H1 (cell line): Measurements from ENCODE around the gene SLC2A13.

Experiments
- CEBPB ChIP-seq: IDR thresholded peaks from 2 replicates; pipeline ENCODE4 v1.6.1; 2012; ENCODE audit warnings: low read depth, low read length
- CTCF ChIP-seq, 3 experiments: IDR thresholded peaks; 1 replicate in 2 of 3; 2 replicates in 1 of 3; pipeline versions ENCODE4 v1.5.1 to v1.6.1; 2011; ENCODE audit warnings: low read length in 3 of 3, mild to moderate bottlenecking in 3 of 3, inconsistent platforms in 2 of 3, low read depth in 1 of 3, moderate library complexity in 1 of 3; ENCODE audit not compliant: insufficient read depth in 1 of 3; ENCODE audit errors: control extremely low read depth in 1 of 3
- EZH2 ChIP-seq: fragments of 200-600 bp; sonication (generic); IDR thresholded peaks from 2 replicates; pipeline ENCODE4 v1.7.1; 2012; ENCODE audit warnings: low read depth, mild to moderate bottlenecking, moderate library complexity, low read length, inconsistent platforms; ENCODE audit not compliant: severe bottlenecking
- JUND ChIP-seq: IDR thresholded peaks from 2 replicates; pipeline ENCODE4 v1.6.1; 2011; ENCODE audit warnings: mild to moderate bottlenecking, improper control_type of control experiment, low read length
- POLR2A ChIP-seq, 2 experiments: IDR thresholded peaks; 1 replicate in 1 of 2; 2 replicates in 1 of 2; pipeline ENCODE4 v1.6.1; 2011; ENCODE audit warnings: low read depth in 2 of 2, low read length in 2 of 2, mild to moderate bottlenecking in 2 of 2; ENCODE audit errors: control extremely low read depth in 1 of 2
- POLR2AphosphoS5 ChIP-seq: IDR thresholded peaks from 2 replicates; pipeline ENCODE4 v1.6.1; 2011; ENCODE audit warnings: low read depth, low read length
- RAD21 ChIP-seq, 2 experiments: IDR thresholded peaks in 1 of 2; conservative IDR thresholded peaks in 1 of 2; 2 replicates each; pipeline ENCODE4 v1.6.1; 2011; ENCODE audit warnings: low read depth in 2 of 2, low read length in 2 of 2, improper control_type of control experiment in 1 of 2, inconsistent platforms in 1 of 2, mild to moderate bottlenecking in 1 of 2, moderate library complexity in 1 of 2
- RBBP5 ChIP-seq: IDR thresholded peaks from 2 replicates; pipeline ENCODE4 v1.7.1; 2012; ENCODE audit warnings: low read depth, mild to moderate bottlenecking, inconsistent platforms, low read length, moderate library complexity, borderline replicate concordance
- SIN3A ChIP-seq, 2 experiments: IDR thresholded peaks in 1 of 2; conservative IDR thresholded peaks in 1 of 2; 2 replicates each; pipeline ENCODE4 v1.6.1; 2011 to 2012; ENCODE audit warnings: low read length in 2 of 2, improper control_type of control experiment in 1 of 2, low read depth in 1 of 2, mild to moderate bottlenecking in 1 of 2

GRCh38 chr12:39752482-39753137, 353.3 kb downstream of the SLC2A13 start:
- TF ChIP-seq EZH2 (no peak), CTCF (IDR thresholded peaks at IDR 0.05; ENCODE audit: control extremely low read depth in 1 of 3, insufficient read depth in 1 of 3, low read depth in 1 of 3, low read length in 3 of 3) (no peak), RAD21 (IDR thresholded peaks at IDR 0.05 in 1 of 2, conservative IDR thresholded peaks at IDR 0.05 in 1 of 2; ENCODE audit: low read depth in 2 of 2, low read length in 2 of 2) (no peak), RBBP5 (no peak), JUND (no peak), POLR2A (IDR thresholded peaks at IDR 0.05; ENCODE audit: control extremely low read depth in 1 of 2, low read depth in 2 of 2, low read length in 2 of 2) (no peak), CEBPB (no peak), POLR2AphosphoS5 (no peak), SIN3A (conservative IDR thresholded peaks at IDR 0.05 in 1 of 2, IDR thresholded peaks at IDR 0.05 in 1 of 2; ENCODE audit: low read depth in 1 of 2, low read length in 2 of 2) (no peak)
